ENCODE measurements around the gene NRG2.

The NRG2 gene

GRCh38 chr5:140040358-140040757 lies 2.7 kb downstream of the NRG2 start:
- no peak for DNase-seq

GRCh38 chr5:140039561-140039960 lies 3.5 kb downstream of the NRG2 start:
- DNase-seq = no peak

- DNase-seq = no peak
Observed at GRCh38 chr5:140038373-140038957, 4.6 kb downstream of the NRG2 start.

- no peak for DNase-seq
Observed at GRCh38 chr5:140037012-140037411, 6.1 kb downstream of the NRG2 start.

- DNase-seq = no peak
Observed at GRCh38 chr5:140035881-140036280, 7.2 kb downstream of the NRG2 start.

- no peak for DNase-seq
Observed at GRCh38 chr5:140033037-140033760, 9.9 kb downstream of the NRG2 start.

GRCh38 chr5:140032296-140032695 lies 10.8 kb downstream of the NRG2 start:
- no peak for DNase-seq

GRCh38 chr5:140027807-140028206 lies 15.3 kb downstream of the NRG2 start:
- no peak for DNase-seq

GRCh38 chr5:140025736-140026135 lies 17.4 kb downstream of the NRG2 start:
- no peak for DNase-seq

GRCh38 chr5:140024928-140025327 lies 18.2 kb downstream of the NRG2 start:
- DNase-seq = no peak

- no peak for DNase-seq
Observed at GRCh38 chr5:140023611-140024191, 19.4 kb downstream of the NRG2 start.

- DNase-seq = no peak
Observed at GRCh38 chr5:140020601-140021177, 22.4 kb downstream of the NRG2 start.

GRCh38 chr5:140018920-140019644 lies 24.0 kb downstream of the NRG2 start:
- DNase-seq = no peak

GRCh38 chr5:140018517-140018916 lies 24.6 kb downstream of the NRG2 start:
- no peak for DNase-seq

GRCh38 chr5:140018096-140018481 lies 25.0 kb downstream of the NRG2 start:
- no peak for DNase-seq

GRCh38 chr5:140017397-140018095 lies 25.6 kb downstream of the NRG2 start:
- no peak for DNase-seq

GRCh38 chr5:140015706-140016105 lies 27.4 kb downstream of the NRG2 start:
- DNase-seq = no peak

GRCh38 chr5:140014751-140015150 lies 28.3 kb downstream of the NRG2 start:
- DNase-seq = no peak

GRCh38 chr5:140013536-140013935 lies 29.6 kb downstream of the NRG2 start:
- DNase-seq = no peak

GRCh38 chr5:140012443-140012842 lies 30.7 kb downstream of the NRG2 start:
- no peak for DNase-seq

- DNase-seq = no peak
Observed at GRCh38 chr5:140011297-140011802, 31.7 kb downstream of the NRG2 start.

- DNase-seq = no peak
Observed at GRCh38 chr5:140010798-140011197, 32.3 kb downstream of the NRG2 start.

- DNase-seq = no peak
Observed at GRCh38 chr5:140007311-140007710, 35.8 kb downstream of the NRG2 start.
